IPS DF 6.9 (cell line): ENCODE data around the gene AGPAT4.
"Not testable (repeated sequence)": the region's sequence is repeated elsewhere in the genome, so short reads cannot be mapped to it uniquely, and the experiment has no call there.

Experiments
- DNase-seq: peaks from one replicate; pipeline ENCODE4 v3.0.0-alpha.2; 2013; ENCODE audit warnings: low read depth, low spot score
- H3K27ac ChIP-seq: one replicate; pipeline ENCODE4 v1.5.1; 2013; ENCODE audit warnings: low read length, control low read depth
- H3K27me3 ChIP-seq: 2 replicates; pipeline ENCODE4 v1.6.1; 2013; ENCODE audit warnings: mild to moderate bottlenecking, low read length; ENCODE audit not compliant: control insufficient read depth, insufficient read depth
- H3K36me3 ChIP-seq: 2 replicates; pipeline ENCODE4 v1.6.1; 2013; ENCODE audit warnings: low read length; ENCODE audit not compliant: control insufficient read depth, insufficient read depth
- H3K4me1 ChIP-seq: 2 replicates; pipeline ENCODE4 v1.6.1; 2013; ENCODE audit warnings: low read length; ENCODE audit not compliant: control insufficient read depth, insufficient read depth
- H3K4me3 ChIP-seq: 2 replicates; pipeline ENCODE4 v1.5.1; 2013; ENCODE audit warnings: mild to moderate bottlenecking, low read length
- H3K9me3 ChIP-seq: 2 replicates; pipeline ENCODE4 v1.6.1; 2013; ENCODE audit warnings: low read length, inconsistent platforms; ENCODE audit not compliant: control insufficient read depth, insufficient read depth
- WGBS: extraction: QIAGEN DNeasy Blood & Tissue Kit; methylation state at CpG from one replicate; pipeline ENCODE4 v1.1.7; 2013; ENCODE audit warnings: mixed read lengths, missing lambda C conversion rate; ENCODE audit not compliant: insufficient read length, insufficient coverage; 5-methylcytosine and 5-hydroxymethylcytosine counted together

Gene AGPAT4, protein sequence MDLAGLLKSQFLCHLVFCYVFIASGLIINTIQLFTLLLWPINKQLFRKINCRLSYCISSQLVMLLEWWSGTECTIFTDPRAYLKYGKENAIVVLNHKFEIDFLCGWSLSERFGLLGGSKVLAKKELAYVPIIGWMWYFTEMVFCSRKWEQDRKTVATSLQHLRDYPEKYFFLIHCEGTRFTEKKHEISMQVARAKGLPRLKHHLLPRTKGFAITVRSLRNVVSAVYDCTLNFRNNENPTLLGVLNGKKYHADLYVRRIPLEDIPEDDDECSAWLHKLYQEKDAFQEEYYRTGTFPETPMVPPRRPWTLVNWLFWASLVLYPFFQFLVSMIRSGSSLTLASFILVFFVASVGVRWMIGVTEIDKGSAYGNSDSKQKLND

DNA sequence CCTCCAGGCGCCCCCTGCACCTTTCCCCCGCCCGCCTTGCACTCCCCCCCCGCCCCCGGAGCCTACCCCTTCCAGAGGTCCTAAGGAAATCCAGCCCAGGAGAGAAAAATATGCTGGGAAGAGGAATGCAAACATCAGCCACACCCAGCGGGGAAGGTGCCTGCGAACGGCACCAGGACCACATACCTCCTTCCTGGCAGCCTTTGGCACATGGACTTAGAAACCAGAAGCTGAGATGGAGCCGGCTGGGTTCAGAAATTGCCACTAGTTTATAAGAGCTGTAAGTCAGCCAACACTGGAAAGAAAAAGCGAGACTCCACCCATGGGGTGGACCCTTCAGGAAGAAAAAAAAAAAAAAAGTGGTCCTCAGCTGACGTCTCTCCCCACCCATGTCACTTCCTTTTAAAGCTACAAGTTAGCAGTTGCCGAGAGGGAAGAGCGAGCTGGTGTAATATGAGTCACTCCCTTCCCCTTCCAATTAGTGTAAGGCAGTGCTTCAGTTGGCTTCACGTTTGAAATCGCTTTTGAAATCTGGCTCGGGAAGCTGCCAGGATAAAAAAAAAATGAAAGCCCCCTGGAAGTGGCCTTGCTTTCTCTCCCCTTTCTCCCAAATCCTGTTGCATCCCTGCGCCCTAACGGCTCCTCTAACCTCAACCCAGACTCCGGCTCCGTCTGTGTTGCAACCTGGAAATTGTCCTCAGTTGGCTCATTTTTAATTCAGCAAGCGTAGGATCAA is at the start of gene AGPAT4:
Gene AGPAT4, minus strand, starts transcription at position 310 of the 736 bp plus-strand sequence. CDS start 41,848 bp downstream, outside the sequence.
- peak; percentile 74 for DNase-seq
- Histone ChIP-seq H3K4me3 (peak within 1 kb of the TSS; percentile 83; the same call in 1 of the 2 replicates), H3K4me1 (0 out of 2 replicates have a peak, but pooled peaks cover 1% of the 10 kb centered on the region), H3K27ac (no peak within 1 kb of the TSS), H3K27me3 (no peaks in the 10 kb centered on the region), H3K9me3 (no peaks in the 10 kb centered on the region), H3K36me3 (no peaks in the 10 kb centered on the region)
- whole genome bisulfite sequencing = no CpG with 5 or more reads among the region's 21 CpGs

DNA sequence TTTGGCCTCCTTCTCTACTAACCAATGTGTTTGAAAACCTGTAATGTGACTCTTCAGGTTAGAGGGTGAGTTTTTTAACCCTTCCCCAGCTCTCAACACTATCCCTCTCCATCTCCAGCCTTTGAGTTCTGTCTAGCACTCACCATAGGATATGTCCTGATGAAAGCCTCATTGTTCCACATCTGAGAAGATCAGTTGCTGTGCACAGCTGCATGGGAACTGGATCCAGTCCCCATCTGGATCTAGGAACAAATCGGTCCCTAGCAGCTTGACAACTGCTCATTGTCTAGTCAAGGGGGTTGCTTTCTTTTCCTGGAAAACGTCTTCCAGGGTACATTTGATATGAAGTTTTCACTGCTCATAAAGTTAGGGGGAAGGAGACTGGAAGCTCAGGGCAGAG is 45.4 kb upstream of the AGPAT4 start:
- no CpG with 5 or more reads among the region's 2 CpGs for WGBS
- DNase-seq = no peak
- Histone ChIP-seq H3K4me3 (no peak overlapping the region), H3K27me3 (no peaks in the 10 kb centered on the region), H3K27ac (no peak overlapping the region), H3K4me1 (no peaks in the 10 kb centered on the region), H3K36me3 (no peaks in the 10 kb centered on the region), H3K9me3 (no peaks in the 10 kb centered on the region)

DNA sequence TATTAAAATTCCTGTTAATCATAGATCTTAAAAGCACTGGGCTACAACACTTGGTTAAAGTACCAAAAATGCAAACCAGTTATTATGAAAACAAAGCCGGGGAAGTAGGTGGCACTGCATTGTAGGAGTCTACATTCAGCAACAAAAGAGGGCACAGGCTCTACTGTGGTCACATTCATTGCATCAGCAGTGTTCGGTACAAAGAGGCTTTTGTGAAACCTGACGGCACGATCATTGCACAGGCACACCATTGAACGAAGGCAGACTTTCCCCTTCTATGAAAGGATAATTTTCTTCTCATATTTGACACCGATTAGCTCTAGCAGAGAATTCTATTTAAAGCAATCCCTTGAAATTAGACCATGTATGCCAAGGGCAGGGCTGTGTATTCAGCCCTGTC is 44.6 kb upstream of the AGPAT4 start:
- Histone ChIP-seq H3K27me3 (no peaks in the 10 kb centered on the region), H3K36me3 (no peaks in the 10 kb centered on the region), H3K4me1 (no peaks in the 10 kb centered on the region), H3K27ac (no peak overlapping the region), H3K4me3 (no peak overlapping the region), H3K9me3 (no peaks in the 10 kb centered on the region)
- DNase-seq = no peak
- no CpG with 5 or more reads among the region's 6 CpGs for WGBS

DNA sequence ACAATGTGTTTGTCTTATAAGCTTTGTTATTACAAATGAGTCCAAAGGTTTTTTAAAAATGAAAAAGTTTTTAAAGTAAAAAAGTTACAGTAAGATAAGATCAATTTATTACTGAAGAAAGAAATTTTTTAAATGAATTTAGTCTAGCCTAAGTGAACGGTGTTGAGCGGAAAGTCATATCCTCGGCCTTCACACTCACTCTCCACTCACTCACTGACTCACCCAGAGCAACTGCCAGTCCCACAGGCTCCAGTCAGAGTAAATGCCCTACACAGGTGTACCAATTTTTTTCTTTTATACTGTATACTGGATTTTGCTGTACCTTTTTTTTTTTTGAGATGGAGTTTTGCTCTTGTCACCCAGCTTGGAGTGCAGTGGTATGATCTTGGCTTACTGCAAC is 42.7 kb upstream of the AGPAT4 start:
- no peak overlapping the region for H3K27ac ChIP-seq
- no peaks in the 10 kb centered on the region for H3K36me3 ChIP-seq
- no CpG with 5 or more reads among the region's 3 CpGs for WGBS
- no peaks in the 10 kb centered on the region for H3K27me3 ChIP-seq
- H3K4me3 ChIP-seq = no peak overlapping the region
- H3K4me1 ChIP-seq = no peaks in the 10 kb centered on the region
- H3K9me3 ChIP-seq = no peaks in the 10 kb centered on the region
- DNase-seq = no peak

DNA sequence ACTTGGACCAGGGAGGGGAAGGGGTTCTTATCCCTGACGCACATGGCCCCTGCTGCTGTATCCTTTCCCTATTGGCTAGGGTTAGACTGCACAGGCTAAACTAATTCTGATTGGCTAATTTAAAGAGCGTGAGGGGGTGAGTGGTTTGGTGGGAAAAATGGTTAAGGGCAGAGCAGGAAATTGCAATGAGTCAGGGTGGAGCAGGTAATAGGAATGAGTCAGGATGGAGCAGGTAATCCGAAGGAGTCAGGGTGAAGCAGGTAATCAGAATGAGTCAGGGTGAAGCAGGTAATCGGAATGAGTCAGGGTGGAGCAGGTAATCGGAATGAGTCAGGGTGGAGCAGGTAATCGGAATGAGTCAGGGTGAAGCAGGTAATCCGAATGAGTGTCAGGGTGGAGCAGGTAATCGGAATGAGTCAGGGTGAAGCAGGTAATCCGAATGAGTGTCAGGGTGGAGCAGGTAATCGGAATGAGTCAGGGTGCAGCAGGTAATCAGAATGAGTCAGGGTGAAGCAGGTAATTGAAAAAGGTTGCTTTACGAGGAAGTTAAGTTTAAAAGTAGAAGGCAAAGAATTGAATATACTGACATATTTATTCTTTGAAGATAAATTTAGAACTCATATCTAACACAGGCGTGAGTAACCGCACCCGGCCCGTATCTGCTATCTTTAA is 41.5 kb upstream of the AGPAT4 start:
- not testable (repeated sequence) for H3K4me3 ChIP-seq, H3K27ac ChIP-seq, H3K27me3 ChIP-seq, H3K9me3 ChIP-seq, DNase-seq, H3K4me1 ChIP-seq, H3K36me3 ChIP-seq
- WGBS = 100% methylated on average over 1 of the region's 15 CpGs

DNA sequence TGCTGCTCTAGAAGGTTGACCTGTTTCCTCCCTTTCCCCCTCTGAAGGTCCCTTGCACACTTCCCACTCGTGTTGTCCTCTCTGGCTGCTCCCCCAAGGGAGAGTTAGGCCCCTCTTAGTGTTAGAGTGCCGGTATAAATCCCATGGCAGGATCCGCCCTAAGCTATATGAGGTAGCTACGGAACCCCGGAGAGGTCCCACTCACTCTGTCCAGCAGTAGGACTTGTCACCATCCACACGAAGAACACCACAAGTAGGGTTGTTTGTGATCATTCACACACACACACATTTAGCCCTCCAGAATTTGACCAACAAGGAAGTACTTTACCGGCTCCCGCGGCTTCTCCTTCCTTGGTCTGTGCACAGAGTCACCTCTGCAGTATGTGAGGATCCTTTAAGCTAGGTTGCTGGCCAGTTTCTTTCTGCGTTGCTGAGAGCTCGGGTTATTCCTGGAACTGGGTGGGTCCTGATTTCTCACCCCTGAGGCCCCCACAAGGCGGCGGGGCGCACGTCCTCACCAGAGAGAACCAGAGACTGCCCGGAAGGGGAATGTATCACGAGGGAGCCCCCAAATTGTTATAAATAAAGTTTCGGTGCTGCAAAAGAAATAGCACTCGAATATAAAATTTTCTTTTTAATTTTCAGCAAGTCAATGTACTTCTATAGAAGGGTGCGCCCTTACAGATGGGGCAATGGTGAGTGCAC is 40.8 kb upstream of the AGPAT4 start:
- WGBS = no CpG with 5 or more reads among the region's 20 CpGs
- H3K9me3 ChIP-seq, H3K4me3 ChIP-seq, H3K27ac ChIP-seq, H3K27me3 ChIP-seq, DNase-seq, H3K36me3 ChIP-seq, H3K4me1 ChIP-seq: not testable (repeated sequence)

DNA sequence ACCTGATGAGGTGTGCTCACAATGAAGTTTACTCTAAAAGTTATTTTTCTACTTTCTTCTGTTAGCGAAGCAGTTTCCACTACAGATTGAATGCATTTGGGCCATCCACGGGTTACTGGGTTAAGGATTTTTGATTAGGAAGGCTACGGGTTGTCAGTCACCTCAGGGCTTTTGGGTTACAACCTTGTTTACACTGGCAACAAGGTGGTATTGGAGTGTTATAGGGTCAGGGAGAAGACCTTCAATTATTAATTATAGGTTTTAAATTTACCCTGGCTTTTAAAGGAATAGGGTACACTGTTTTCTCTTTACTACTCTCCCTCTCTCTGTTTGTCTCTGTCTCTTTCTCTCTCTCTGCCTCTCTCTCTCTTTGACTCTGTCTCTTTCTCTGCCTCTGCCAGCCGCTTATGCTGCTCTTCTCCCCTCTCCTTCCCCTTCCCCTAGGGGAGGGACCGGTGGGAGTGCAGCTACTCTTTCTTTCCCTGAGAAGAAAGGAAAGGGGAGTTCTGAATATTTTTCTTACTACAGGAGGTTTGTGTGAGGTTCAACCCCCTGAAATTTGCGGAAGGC is 40.2 kb upstream of the AGPAT4 start:
- no CpG with 5 or more reads among the region's 6 CpGs for WGBS
- H3K36me3 ChIP-seq = no peaks in the 10 kb centered on the region
- no peaks in the 10 kb centered on the region for H3K27me3 ChIP-seq
- no peaks in the 10 kb centered on the region for H3K9me3 ChIP-seq
- no peak overlapping the region for H3K4me3 ChIP-seq
- no peak for DNase-seq
- no peaks in the 10 kb centered on the region for H3K4me1 ChIP-seq
- H3K27ac ChIP-seq = no peak overlapping the region

DNA sequence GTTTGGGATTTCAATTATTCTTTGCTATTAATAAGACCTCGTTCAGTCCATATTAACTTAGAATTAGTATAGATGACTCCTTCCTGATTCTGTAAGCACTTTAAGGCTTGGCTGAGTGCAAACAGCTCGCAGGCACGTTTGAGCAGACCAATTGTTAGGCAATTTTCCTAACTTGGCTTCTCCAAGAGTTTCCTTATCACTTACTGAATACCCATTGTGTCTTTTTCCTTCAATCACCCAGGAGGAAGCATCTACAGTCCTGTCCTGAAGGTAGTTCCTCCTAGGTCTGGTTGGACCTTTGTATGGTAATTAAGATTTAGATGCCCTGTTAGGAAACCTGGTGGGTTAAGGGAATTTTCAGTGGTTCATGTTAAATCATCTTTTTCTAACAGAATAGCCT is 39.6 kb upstream of the AGPAT4 start:
- no CpG with 5 or more reads among the region's 3 CpGs for WGBS
- not testable (repeated sequence) for H3K27ac ChIP-seq, H3K9me3 ChIP-seq, H3K36me3 ChIP-seq, H3K27me3 ChIP-seq, H3K4me3 ChIP-seq, H3K4me1 ChIP-seq, DNase-seq

DNA sequence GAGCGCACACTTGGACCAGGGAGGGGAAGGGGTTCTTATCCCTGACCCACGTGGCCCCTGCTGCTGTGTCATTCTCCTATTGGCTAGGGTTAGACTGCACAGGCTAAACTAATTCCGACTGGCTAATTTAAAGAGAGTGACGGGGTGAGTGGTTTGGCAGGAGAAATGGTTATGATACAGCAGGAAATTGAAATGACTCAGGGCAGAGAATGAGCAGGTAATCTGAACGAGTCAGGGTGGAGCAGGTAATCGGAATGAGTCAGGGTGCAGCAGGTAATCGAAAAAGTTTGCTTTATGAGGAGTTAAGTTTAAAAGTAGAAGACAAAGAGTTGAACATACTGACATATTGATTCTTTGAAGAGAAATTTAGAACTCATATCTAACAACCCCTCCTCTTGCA is 35.9 kb upstream of the AGPAT4 start:
- not testable (repeated sequence) for H3K4me3 ChIP-seq, H3K36me3 ChIP-seq, H3K9me3 ChIP-seq, H3K27ac ChIP-seq, DNase-seq, H3K4me1 ChIP-seq, H3K27me3 ChIP-seq
- no CpG with 5 or more reads among the region's 7 CpGs for WGBS
